Lung (tissue), 12 donors: ENCODE measurements around the gene DYRK4. TPM values are rescaled to one million over a fixed set of nuclear protein-coding genes. Genes with fewer than 3 reads are reported as not detected.

Experiments used
- ATAC-seq: fragments of 200-7000 bp; cut with Tn5 transposase; one replicate; pipeline ENCODE4 v1.9.1; 2020; ENCODE audit warnings: moderate number of reproducible peaks; ENCODE audit not compliant: insufficient read depth, low FRiP score
- DNase-seq, 3 donors: peaks; one replicate each; pipeline ENCODE4 v3.0.0-alpha.2; 2013 to 2017
- H3K27ac ChIP-seq, 2 donors: one replicate each; pipeline ENCODE4 v1.5.1; 2013; ENCODE audit warnings: mild to moderate bottlenecking in 2 of 2, moderate library complexity in 2 of 2, control low read depth in 1 of 2, inconsistent platforms in 1 of 2, low read depth in 1 of 2, low read length in 1 of 2
- H3K27me3 ChIP-seq, 3 donors: one replicate each; pipeline ENCODE4 v1.5.1; 2013; ENCODE audit warnings: low read length in 2 of 3; ENCODE audit not compliant: control insufficient read depth in 3 of 3, insufficient read depth in 3 of 3
- H3K36me3 ChIP-seq, 4 donors: one replicate each; pipeline ENCODE4 v1.5.1; 2013; ENCODE audit warnings: low read length in 4 of 4, mild to moderate bottlenecking in 1 of 4, moderate library complexity in 1 of 4; ENCODE audit not compliant: control insufficient read depth in 4 of 4, insufficient read depth in 4 of 4
- H3K4me1 ChIP-seq, 5 donors: one replicate each; pipeline ENCODE4 v1.5.1; 2013; ENCODE audit warnings: low read length in 5 of 5, mild to moderate bottlenecking in 2 of 5, moderate library complexity in 1 of 5; ENCODE audit not compliant: control insufficient read depth in 5 of 5, insufficient read depth in 5 of 5
- H3K4me3 ChIP-seq: one replicate; pipeline ENCODE4 v1.5.1; 2013; ENCODE audit warnings: mild to moderate bottlenecking, control low read depth, moderate library complexity
- H3K9ac ChIP-seq, 2 donors: one replicate each; pipeline ENCODE4 v1.5.1; 2013; ENCODE audit warnings: low read length in 2 of 2, control low read depth in 1 of 2; ENCODE audit not compliant: insufficient read depth in 1 of 2
- H3K9me3 ChIP-seq, 4 donors: one replicate each; pipeline ENCODE4 v1.5.1; 2013; ENCODE audit warnings: low read length in 3 of 4, mild to moderate bottlenecking in 1 of 4, moderate library complexity in 1 of 4; ENCODE audit not compliant: control insufficient read depth in 4 of 4, insufficient read depth in 3 of 4
- WGBS, 2 donors: extraction: QIAGEN DNeasy Blood & Tissue Kit; methylation state at CpG; one replicate each; pipeline ENCODE4 v1.1.7; 2013; 5-methylcytosine and 5-hydroxymethylcytosine counted together
- polyA plus RNA-seq, 2 donors: library from polyadenylated mRNA; stranded (reverse); fragments of 200-250 nt; gene quantifications; one replicate each; pipeline ENCODE4 v1.2.1, GENCODE V29; 2013
- total RNA-seq, 2 donors: library from RNA; depleted of rRNA in 1 of 2; stranded (reverse); fragments of >200 nt in 1 of 2; gene quantifications; one replicate each; pipeline ENCODE4 v1.2.1, GENCODE V29; 2014 to 2021
- TF ChIP-seq, protein P1 (sequence below): IDR thresholded peaks from 2 replicates; pipeline ENCODE4 v1.5.1; 2012; ENCODE audit warnings: mild to moderate bottlenecking; ENCODE audit errors: control extremely low read depth, extremely low read depth
- donor health status: control.
- donor health status: control.
- donor health status: Bipolar disorder and iron deficiency.
- donor health status: healthy.
- donor health status: DM: yes; HTN: yes; CAD: no.

Gene DYRK4
- total and polyA plus RNA-seq, 4 donors: 27.8 to 80.2 (median 31.3) TPM

DNA sequence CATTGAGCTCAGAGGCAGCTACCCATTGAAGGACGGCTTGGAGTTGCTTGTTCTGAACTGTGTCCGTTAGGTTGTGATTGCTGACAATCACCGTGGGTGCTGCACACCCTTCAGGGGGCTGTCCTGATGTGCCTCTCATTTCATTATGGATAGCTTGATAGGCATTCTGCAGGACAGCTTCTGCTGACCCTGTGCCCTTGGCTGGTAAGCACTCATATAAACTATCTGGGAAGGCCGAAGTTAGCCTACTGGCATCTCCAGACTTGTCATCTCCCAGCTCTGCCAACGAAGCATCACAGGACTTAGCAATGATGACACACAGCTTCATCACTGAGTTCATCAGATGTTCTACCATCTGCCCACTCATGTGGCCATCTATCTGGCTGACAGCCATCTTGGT is 64.5 kb downstream of the DYRK4 start:
- no peak overlapping the region for H3K4me3 ChIP-seq
- 92 to 96% methylated on average over 5 of the region's 5 CpGs for WGBS, 2 donors
- H3K9me3 ChIP-seq: no peaks in the 10 kb centered on the region
- ATAC-seq: no peak
- H3K4me1 ChIP-seq: peaks cover 0 to 3% (median 0%) of the 10 kb centered on the region in 5 donors
- no peak overlapping the region for H3K9ac ChIP-seq
- TF ChIP-seq, protein P1, sequence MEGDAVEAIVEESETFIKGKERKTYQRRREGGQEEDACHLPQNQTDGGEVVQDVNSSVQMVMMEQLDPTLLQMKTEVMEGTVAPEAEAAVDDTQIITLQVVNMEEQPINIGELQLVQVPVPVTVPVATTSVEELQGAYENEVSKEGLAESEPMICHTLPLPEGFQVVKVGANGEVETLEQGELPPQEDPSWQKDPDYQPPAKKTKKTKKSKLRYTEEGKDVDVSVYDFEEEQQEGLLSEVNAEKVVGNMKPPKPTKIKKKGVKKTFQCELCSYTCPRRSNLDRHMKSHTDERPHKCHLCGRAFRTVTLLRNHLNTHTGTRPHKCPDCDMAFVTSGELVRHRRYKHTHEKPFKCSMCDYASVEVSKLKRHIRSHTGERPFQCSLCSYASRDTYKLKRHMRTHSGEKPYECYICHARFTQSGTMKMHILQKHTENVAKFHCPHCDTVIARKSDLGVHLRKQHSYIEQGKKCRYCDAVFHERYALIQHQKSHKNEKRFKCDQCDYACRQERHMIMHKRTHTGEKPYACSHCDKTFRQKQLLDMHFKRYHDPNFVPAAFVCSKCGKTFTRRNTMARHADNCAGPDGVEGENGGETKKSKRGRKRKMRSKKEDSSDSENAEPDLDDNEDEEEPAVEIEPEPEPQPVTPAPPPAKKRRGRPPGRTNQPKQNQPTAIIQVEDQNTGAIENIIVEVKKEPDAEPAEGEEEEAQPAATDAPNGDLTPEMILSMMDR: no peak
- no peaks in the 10 kb centered on the region for H3K27me3 ChIP-seq
- no peak overlapping the region for H3K27ac ChIP-seq
- no peaks in the 10 kb centered on the region for H3K36me3 ChIP-seq
- no peak for DNase-seq

GRCh38 chr12:4628406-4628805 is 66.4 kb downstream of the DYRK4 start:
- no peak overlapping the region for H3K27ac ChIP-seq
- no peak overlapping the region for H3K9ac ChIP-seq
- H3K36me3 ChIP-seq: no peaks in the 10 kb centered on the region
- H3K4me1 ChIP-seq: peaks cover 0 to 3% (median 0%) of the 10 kb centered on the region in 5 donors
- WGBS, 2 donors: 95 to 97% methylated on average over 10 of the region's 10 CpGs
- no peaks in the 10 kb centered on the region for H3K9me3 ChIP-seq
- H3K27me3 ChIP-seq: no peaks in the 10 kb centered on the region
- TF ChIP-seq, protein P1: no peak
- no peak for DNase-seq
- H3K4me3 ChIP-seq: no peak overlapping the region
- no peak for ATAC-seq

DNA sequence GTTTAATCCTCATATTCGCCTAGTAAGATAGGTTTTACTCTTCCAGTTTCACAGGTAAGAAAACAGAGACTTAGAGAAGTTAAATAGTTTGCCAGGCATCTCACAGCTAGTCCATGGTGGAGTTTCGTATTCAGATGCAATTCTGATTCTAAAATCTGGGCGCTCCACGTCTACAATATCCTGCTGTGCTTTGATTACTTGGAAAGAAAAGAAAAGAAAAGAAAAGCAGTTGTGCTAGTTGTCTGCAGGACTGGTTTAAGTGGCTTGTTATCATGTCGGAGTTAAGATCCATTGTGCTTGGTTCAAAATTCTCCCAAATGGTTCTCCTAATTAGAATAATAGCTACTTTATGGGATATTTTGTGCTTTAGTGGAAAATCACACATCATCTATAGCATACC is 68.3 kb downstream of the DYRK4 start:
- H3K9ac ChIP-seq: no peak overlapping the region
- DNase-seq: no peak
- H3K4me3 ChIP-seq: no peak overlapping the region
- no peak for ATAC-seq
- no peaks in the 10 kb centered on the region for H3K9me3 ChIP-seq
- H3K4me1 ChIP-seq: peaks cover 0 to 3% (median 0%) of the 10 kb centered on the region in 5 donors
- H3K36me3 ChIP-seq: no peaks in the 10 kb centered on the region
- no peak overlapping the region for H3K27ac ChIP-seq
- H3K27me3 ChIP-seq: no peaks in the 10 kb centered on the region
- 69 to 87% methylated on average over 5 of the region's 5 CpGs for WGBS, 2 donors
- TF ChIP-seq, protein P1: no peak

DNA sequence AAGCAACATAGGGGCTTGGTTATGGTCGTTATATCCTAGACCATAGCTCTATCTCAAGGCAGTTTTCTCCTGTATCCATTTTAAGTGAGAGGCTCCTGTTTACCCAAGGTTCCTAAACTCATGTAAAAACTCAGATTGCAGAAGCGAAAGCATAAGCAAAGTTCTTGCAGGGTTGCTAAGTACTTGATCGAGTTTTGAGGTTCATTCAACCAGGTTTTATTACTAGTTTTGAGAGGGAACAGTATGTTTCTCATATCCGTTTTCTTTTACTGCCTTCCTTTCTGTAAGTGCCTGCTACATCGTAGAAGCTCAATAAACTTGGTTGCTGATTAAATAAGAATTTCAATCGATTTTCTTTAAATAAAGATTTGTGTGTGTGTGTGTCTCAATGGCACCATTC is 81.7 kb downstream of the DYRK4 start:
- peaks cover 0 to 2% (median 0%) of the 10 kb centered on the region in 3 donors for H3K27me3 ChIP-seq
- H3K4me1 ChIP-seq: peaks cover 0 to 6% (median 0%) of the 10 kb centered on the region in 5 donors
- H3K36me3 ChIP-seq: no peaks in the 10 kb centered on the region
- WGBS, 2 donors: 90 to 92% methylated on average over 6 of the region's 6 CpGs
- no peak overlapping the region for H3K27ac ChIP-seq
- ATAC-seq (no peak), DNase-seq (no peak)
- H3K9me3 ChIP-seq: no peaks in the 10 kb centered on the region
- H3K9ac ChIP-seq: no peak overlapping the region
- no peak overlapping the region for H3K4me3 ChIP-seq
- TF ChIP-seq, protein P1: no peak
